ENCODE results near the gene EFR3B. TPM values are rescaled to one million over a fixed set of nuclear protein-coding genes. Genes with fewer than 3 reads are reported as not detected.
A peak's percentile ranks its signal among the peaks of the same experiment; 100 is the strongest.

EFR3B gene
- total RNA-seq, 3 donors from 2014 or later (not counting 1 experiment from before 2014, with no cell fraction given): 0.05 TPM; not detected in 2

DNA sequence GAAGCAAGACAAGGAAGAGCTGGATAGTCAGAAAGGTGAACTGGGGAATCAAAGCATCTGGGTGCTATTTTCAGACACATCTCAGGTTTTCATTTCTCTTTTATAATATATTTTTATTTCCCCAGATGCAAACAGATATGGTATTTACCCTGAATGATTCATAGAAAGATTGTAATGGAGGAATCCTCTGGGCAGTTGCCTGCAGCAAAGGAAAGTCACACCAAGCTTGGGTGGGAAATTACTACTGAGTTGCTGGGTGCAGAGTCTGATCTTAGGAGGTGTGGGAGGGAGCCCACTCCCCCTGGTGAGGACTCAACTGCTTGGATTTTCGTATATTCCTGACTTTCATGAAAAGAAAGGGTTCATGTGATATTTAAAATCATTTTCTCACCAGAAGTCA lies 2.1 kb downstream of the EFR3B start:
- Histone ChIP-seq H3K27ac (ENCODE audit: low read length) (no peak overlapping the region), H3K4me1 (ENCODE audit: control insufficient read depth, insufficient read depth, low read length) (peaks cover 21% of the 10 kb centered on the region), H3K27me3 (ENCODE audit: control insufficient read depth, insufficient read depth, low read length) (peaks cover 24% of the 10 kb centered on the region), H3K36me3 (ENCODE audit: control insufficient read depth, insufficient read depth, low read length) (no peaks in the 10 kb centered on the region), H3K4me3 (ENCODE audit: low read length) (no peak overlapping the region), H3K9me3 (ENCODE audit: control insufficient read depth, insufficient read depth, low read length) (no peaks in the 10 kb centered on the region)
- TF ChIP-seq, protein P1, sequence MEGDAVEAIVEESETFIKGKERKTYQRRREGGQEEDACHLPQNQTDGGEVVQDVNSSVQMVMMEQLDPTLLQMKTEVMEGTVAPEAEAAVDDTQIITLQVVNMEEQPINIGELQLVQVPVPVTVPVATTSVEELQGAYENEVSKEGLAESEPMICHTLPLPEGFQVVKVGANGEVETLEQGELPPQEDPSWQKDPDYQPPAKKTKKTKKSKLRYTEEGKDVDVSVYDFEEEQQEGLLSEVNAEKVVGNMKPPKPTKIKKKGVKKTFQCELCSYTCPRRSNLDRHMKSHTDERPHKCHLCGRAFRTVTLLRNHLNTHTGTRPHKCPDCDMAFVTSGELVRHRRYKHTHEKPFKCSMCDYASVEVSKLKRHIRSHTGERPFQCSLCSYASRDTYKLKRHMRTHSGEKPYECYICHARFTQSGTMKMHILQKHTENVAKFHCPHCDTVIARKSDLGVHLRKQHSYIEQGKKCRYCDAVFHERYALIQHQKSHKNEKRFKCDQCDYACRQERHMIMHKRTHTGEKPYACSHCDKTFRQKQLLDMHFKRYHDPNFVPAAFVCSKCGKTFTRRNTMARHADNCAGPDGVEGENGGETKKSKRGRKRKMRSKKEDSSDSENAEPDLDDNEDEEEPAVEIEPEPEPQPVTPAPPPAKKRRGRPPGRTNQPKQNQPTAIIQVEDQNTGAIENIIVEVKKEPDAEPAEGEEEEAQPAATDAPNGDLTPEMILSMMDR (IDR thresholded peaks at IDR 0.05): no peak
- H3K9me3 Mint-ChIP-seq: no peaks in the 10 kb centered on the region
- intact Hi-C loops (cut with micrococcal nuclease): no loop called here
- peaks cover 13 to 29% of the 10 kb centered on the region in 2 donors for H3K4me1 Mint-ChIP-seq
- ATAC-seq (no peak), DNase-seq (no peak)
- H3K27me3 Mint-ChIP-seq (ENCODE audit: low read depth in 2 of 2): peaks cover 32 to 33% of the 10 kb centered on the region in 2 donors
- H3K4me3 Mint-ChIP-seq: peak overlapping the region; percentile 10
- 60% methylated on average over 1 of the region's 1 CpG for WGBS (ENCODE audit: insufficient coverage)
- H3K36me3 Mint-ChIP-seq: no peaks in the 10 kb centered on the region
- no peak overlapping the region for H3K27ac Mint-ChIP-seq

DNA sequence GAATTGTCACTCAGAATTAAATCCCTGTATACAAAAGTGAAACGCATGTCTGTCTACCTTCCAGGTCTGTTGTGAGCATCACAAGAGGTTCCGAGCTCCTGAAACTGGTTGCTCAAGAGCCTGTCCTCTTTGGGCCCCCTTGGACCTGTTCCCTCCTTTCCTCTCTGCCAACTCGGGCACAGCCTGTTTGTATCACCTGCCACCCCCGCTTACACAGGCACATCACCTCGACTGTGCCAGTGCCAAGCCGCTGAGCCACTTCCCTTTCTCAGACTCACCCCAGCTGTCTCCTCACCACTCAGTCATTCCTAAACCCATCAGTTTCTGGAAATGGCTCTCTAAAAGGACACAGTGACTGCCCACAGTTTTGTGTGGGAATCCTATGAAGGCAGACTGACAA lies 3.1 kb downstream of the EFR3B start:
- no peaks in the 10 kb centered on the region for H3K36me3 Mint-ChIP-seq
- Histone ChIP-seq H3K4me3 (ENCODE audit: low read length) (no peak overlapping the region), H3K9me3 (ENCODE audit: control insufficient read depth, insufficient read depth, low read length) (no peaks in the 10 kb centered on the region), H3K27ac (ENCODE audit: low read length) (no peak overlapping the region), H3K27me3 (ENCODE audit: control insufficient read depth, insufficient read depth, low read length) (peaks cover 24% of the 10 kb centered on the region), H3K36me3 (ENCODE audit: control insufficient read depth, insufficient read depth, low read length) (no peaks in the 10 kb centered on the region), H3K4me1 (ENCODE audit: control insufficient read depth, insufficient read depth, low read length) (peaks cover 21% of the 10 kb centered on the region)
- H3K27me3 Mint-ChIP-seq (ENCODE audit: low read depth in 2 of 2): peaks cover 40 to 42% of the 10 kb centered on the region in 2 donors
- H3K27ac Mint-ChIP-seq: no peak overlapping the region
- intact Hi-C loops (cut with micrococcal nuclease): no loop called here
- no peak for ATAC-seq
- 21% methylated on average over 6 of the region's 6 CpGs for WGBS (ENCODE audit: insufficient coverage)
- H3K9me3 Mint-ChIP-seq: no peaks in the 10 kb centered on the region
- TF ChIP-seq, protein P1 (IDR thresholded peaks at IDR 0.05): no peak
- peaks cover 13 to 29% of the 10 kb centered on the region in 2 donors for H3K4me1 Mint-ChIP-seq
- H3K4me3 Mint-ChIP-seq: no peak overlapping the region
- DNase-seq: no peak

DNA sequence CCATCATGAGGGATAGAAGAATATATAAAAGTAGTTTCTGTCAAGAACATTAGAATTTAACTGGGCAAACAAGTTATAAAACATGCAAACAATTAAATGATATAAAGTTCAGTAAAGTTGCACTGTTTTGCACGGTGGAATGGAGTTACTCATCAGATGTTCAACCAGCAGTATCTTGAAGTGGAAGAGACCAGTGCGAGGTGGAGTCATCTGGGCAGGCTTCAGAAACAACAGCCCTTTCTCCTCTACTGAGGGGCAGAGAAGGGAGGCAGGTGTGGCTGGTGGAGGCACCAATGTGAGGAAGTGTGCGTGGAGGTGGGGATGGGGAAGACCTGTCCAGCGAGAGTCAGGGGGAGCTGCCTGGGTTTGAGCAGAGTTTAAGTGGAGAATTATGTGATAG lies 7.5 kb downstream of the EFR3B start:
- H3K27me3 Mint-ChIP-seq (ENCODE audit: low read depth in 2 of 2): peaks cover 30 to 32% of the 10 kb centered on the region in 2 donors
- no peaks in the 10 kb centered on the region for H3K9me3 Mint-ChIP-seq
- DNase-seq (no peak), ATAC-seq (no peak)
- no peaks in the 10 kb centered on the region for H3K9me3 ChIP-seq (ENCODE audit: control insufficient read depth, insufficient read depth, low read length)
- no peak overlapping the region for H3K27ac ChIP-seq (ENCODE audit: low read length)
- H3K4me1 Mint-ChIP-seq: peaks cover 0 to 4% of the 10 kb centered on the region in 2 donors
- H3K27me3 ChIP-seq (ENCODE audit: control insufficient read depth, insufficient read depth, low read length): peaks cover 6% of the 10 kb centered on the region
- H3K36me3 ChIP-seq (ENCODE audit: control insufficient read depth, insufficient read depth, low read length): no peaks in the 10 kb centered on the region
- TF ChIP-seq, protein P1 (IDR thresholded peaks at IDR 0.05): no peak
- intact Hi-C loops (cut with micrococcal nuclease): no loop called here
- H3K4me3 Mint-ChIP-seq: no peak overlapping the region
- WGBS (ENCODE audit: insufficient coverage): 80% methylated on average over 4 of the region's 4 CpGs
- H3K4me1 ChIP-seq (ENCODE audit: control insufficient read depth, insufficient read depth, low read length): no peaks in the 10 kb centered on the region
- no peak overlapping the region for H3K27ac Mint-ChIP-seq
- no peak overlapping the region for H3K4me3 ChIP-seq (ENCODE audit: low read length)
- no peaks in the 10 kb centered on the region for H3K36me3 Mint-ChIP-seq

DNA sequence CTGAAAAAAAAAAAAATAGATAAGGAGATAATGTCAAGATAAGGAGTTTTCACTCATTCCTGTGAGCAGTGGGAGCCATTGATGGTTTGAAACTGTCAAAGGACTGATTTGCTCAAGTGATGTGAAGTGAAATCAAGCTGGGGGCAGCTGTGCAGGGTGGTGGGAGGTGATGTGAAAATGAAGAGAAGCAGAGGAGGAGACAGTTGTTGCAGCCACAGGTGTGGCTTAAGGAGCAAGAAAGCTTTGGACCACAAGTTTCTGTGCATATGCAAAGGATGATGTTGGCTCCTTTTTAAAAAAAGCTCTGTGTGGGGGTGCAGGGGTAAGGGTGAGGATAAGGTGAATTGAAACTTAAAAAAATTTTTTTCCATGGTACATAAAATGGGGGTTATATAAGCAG lies 8.3 kb downstream of the EFR3B start:
- intact Hi-C loops (cut with micrococcal nuclease): no loop called here
- Histone ChIP-seq H3K36me3 (ENCODE audit: control insufficient read depth, insufficient read depth, low read length) (no peaks in the 10 kb centered on the region), H3K4me1 (ENCODE audit: control insufficient read depth, insufficient read depth, low read length) (no peaks in the 10 kb centered on the region), H3K9me3 (ENCODE audit: control insufficient read depth, insufficient read depth, low read length) (no peaks in the 10 kb centered on the region), H3K27ac (ENCODE audit: low read length) (no peak overlapping the region), H3K27me3 (ENCODE audit: control insufficient read depth, insufficient read depth, low read length) (no peaks in the 10 kb centered on the region), H3K4me3 (ENCODE audit: low read length) (no peak overlapping the region)
- no peaks in the 10 kb centered on the region for H3K36me3 Mint-ChIP-seq
- TF ChIP-seq, protein P1 (IDR thresholded peaks at IDR 0.05): no peak
- H3K4me1 Mint-ChIP-seq: peaks cover 0 to 1% of the 10 kb centered on the region in 2 donors
- no peaks in the 10 kb centered on the region for H3K9me3 Mint-ChIP-seq
- DNase-seq (no peak), ATAC-seq (no peak)
- no peak overlapping the region for H3K4me3 Mint-ChIP-seq
- H3K27ac Mint-ChIP-seq: no peak overlapping the region
- peaks cover 23 to 26% of the 10 kb centered on the region in 2 donors for H3K27me3 Mint-ChIP-seq (ENCODE audit: low read depth in 2 of 2)
